Activated CD4-positive, alpha-beta memory T cell treated with anti-CD3 and anti-CD28 coated beads for 36 hours (primary cell): ENCODE measurements around the gene STK39. TPM values are rescaled to one million over a fixed set of nuclear protein-coding genes. Genes with fewer than 3 reads are reported as not detected.

ENCODE experiments used
- CTCF ChIA-PET: fragments of 350-600 bp; sonication (Branson Sonifier 250); formaldehyde crosslinking; loops from one replicate; lab custom pipeline; 2021; ENCODE audit warnings: antibody characterized with exemption, inconsistent platforms; lab: Charles Lee
- POLR2A ChIA-PET: fragments of 350-600 bp; sonication (Branson Sonifier 250); formaldehyde crosslinking; loops from one replicate; lab custom pipeline; 2021; ENCODE audit warnings: antibody characterized with exemption; lab: Charles Lee
- DNase-seq: peaks from one replicate; pipeline ENCODE4 v3.0.0-alpha.2; 2020
- H3K27ac Mint-ChIP-seq: one replicate; pipeline ENCODE4 v1.8.0; 2021; ENCODE audit warnings: mixed read lengths
- H3K27me3 Mint-ChIP-seq: one replicate; pipeline ENCODE4 v1.8.0; 2021; ENCODE audit warnings: mixed read lengths
- H3K36me3 Mint-ChIP-seq: one replicate; pipeline ENCODE4 v1.8.0; 2021; ENCODE audit warnings: mixed read lengths
- H3K4me1 Mint-ChIP-seq: one replicate; pipeline ENCODE4 v1.8.0; 2021; ENCODE audit warnings: low read depth, mixed read lengths
- H3K4me3 Mint-ChIP-seq: one replicate; pipeline ENCODE4 v1.8.0; 2021; ENCODE audit warnings: mild to moderate bottlenecking, mixed read lengths
- H3K9me3 Mint-ChIP-seq: one replicate; pipeline ENCODE4 v1.8.0; 2021; ENCODE audit warnings: mixed read lengths
- intact Hi-C: fragments of 100-400 bp; cut with micrococcal nuclease; formaldehyde crosslinking; loops from one replicate; pipeline ENCODE4 v1.15.1; 2023
- total RNA-seq, 2 experiments: library from RNA; stranded (reverse); gene quantifications; one replicate each; pipeline ENCODE4 v1.2.3, GENCODE V29; 2021

STK39 gene
- total RNA-seq, 2 experiments from 2014 or later: 53.8 to 55.4 TPM

GRCh38 chr2:168255866-168256265 is 8.5 kb upstream of the STK39 start:
- POLR2A ChIA-PET: no interaction called here

GRCh38 chr2:168255103-168255502 is 7.7 kb upstream of the STK39 start:
- peaks cover 2% of the 10 kb centered on the region for H3K27me3 Mint-ChIP-seq
- H3K9me3 Mint-ChIP-seq: peaks cover 18% of the 10 kb centered on the region
- POLR2A ChIA-PET: no interaction called here

More at GRCh38 chr2:168255866-168256265, 8.5 kb upstream of the STK39 start:
- CTCF ChIA-PET: no interaction called here
- peaks cover 8% of the 10 kb centered on the region for H3K36me3 Mint-ChIP-seq
- no peak overlapping the region for H3K4me3 Mint-ChIP-seq
- H3K9me3 Mint-ChIP-seq: peaks cover 20% of the 10 kb centered on the region
- intact Hi-C loops: no loop called here
- no peak overlapping the region for H3K27ac Mint-ChIP-seq
- no peaks in the 10 kb centered on the region for H3K4me1 Mint-ChIP-seq
- DNase-seq: no peak
- H3K27me3 Mint-ChIP-seq: peaks cover 2% of the 10 kb centered on the region

GRCh38 chr2:168254158-168254935 is 7.0 kb upstream of the STK39 start:
- peaks cover 2% of the 10 kb centered on the region for H3K27me3 Mint-ChIP-seq

More at GRCh38 chr2:168255103-168255502, 7.7 kb upstream of the STK39 start:
- no peak overlapping the region for H3K27ac Mint-ChIP-seq
- intact Hi-C loops: no loop called here
- no peaks in the 10 kb centered on the region for H3K4me1 Mint-ChIP-seq
- H3K36me3 Mint-ChIP-seq: peaks cover 8% of the 10 kb centered on the region
- no peak for DNase-seq
- CTCF ChIA-PET: no interaction called here
- no peak overlapping the region for H3K4me3 Mint-ChIP-seq

GRCh38 chr2:168253379-168253778 is 6.0 kb upstream of the STK39 start:
- Mint-ChIP-seq H3K27me3 (peaks cover 2% of the 10 kb centered on the region), H3K4me1 (peaks cover 4% of the 10 kb centered on the region), H3K4me3 (no peak overlapping the region), H3K9me3 (peaks cover 2% of the 10 kb centered on the region), H3K36me3 (no peaks in the 10 kb centered on the region), H3K27ac (no peak overlapping the region)
- intact Hi-C loops: no loop called here
- ChIA-PET POLR2A (no interaction called here), CTCF (no interaction called here)
- DNase-seq: no peak

More at GRCh38 chr2:168254158-168254935, 7.0 kb upstream of the STK39 start:
- intact Hi-C loops: no loop called here
- no peak overlapping the region for H3K4me3 Mint-ChIP-seq
- no peaks in the 10 kb centered on the region for H3K4me1 Mint-ChIP-seq
- no peak overlapping the region for H3K27ac Mint-ChIP-seq
- no peak for DNase-seq
- ChIA-PET CTCF (no interaction called here), POLR2A (no interaction called here)
- H3K36me3 Mint-ChIP-seq: peaks cover 7% of the 10 kb centered on the region
- peaks cover 11% of the 10 kb centered on the region for H3K9me3 Mint-ChIP-seq

GRCh38 chr2:168252976-168253375 is 5.6 kb upstream of the STK39 start:
- Mint-ChIP-seq H3K27ac (no peak overlapping the region), H3K4me1 (peaks cover 8% of the 10 kb centered on the region), H3K9me3 (no peaks in the 10 kb centered on the region), H3K36me3 (no peaks in the 10 kb centered on the region), H3K4me3 (no peak overlapping the region), H3K27me3 (peaks cover 2% of the 10 kb centered on the region)
- POLR2A ChIA-PET: no interaction called here
- intact Hi-C loops: no loop called here
- CTCF ChIA-PET: interaction anchor here (0.6 to 1.6 kb wide), 3 partner anchors 24 to 84 kb away, joined by 3 to 6 read pairs (median 3); no protein-coding TSS in a partner anchor
- DNase-seq: no peak

- ChIA-PET CTCF (interaction anchor here (0.9 to 1.2 kb wide), 3 partner anchors 35 to 102 kb away, joined by 3 to 6 read pairs (median 3); no protein-coding TSS in a partner anchor), POLR2A (interaction anchor here (1.0 to 1.2 kb wide), 2 partner anchors 52 to 86 kb away, joined by 3 to 6 read pairs; no protein-coding TSS in a partner anchor)
- H3K4me1 Mint-ChIP-seq: peaks cover 38% of the 10 kb centered on the region
- no peaks in the 10 kb centered on the region for H3K9me3 Mint-ChIP-seq
- peak overlapping the region; percentile 93 for H3K4me3 Mint-ChIP-seq
- intact Hi-C loops: loop anchor here (2.0 to 10.0 kb wide), 3 partner anchors 210 to 508 kb away; partner anchors contain the start of gene CERS6
- peak; percentile 83 for DNase-seq
- H3K36me3 Mint-ChIP-seq: peaks cover 7% of the 10 kb centered on the region
- peak overlapping the region; percentile 89 for H3K27ac Mint-ChIP-seq
- H3K27me3 Mint-ChIP-seq: no peaks in the 10 kb centered on the region
Measured at GRCh38 chr2:168246483-168247340, 683 bp downstream of the STK39 start.

GRCh38 chr2:168246072-168246482 is 1.3 kb downstream of the STK39 start:
- Mint-ChIP-seq H3K4me1 (peaks cover 38% of the 10 kb centered on the region), H3K4me3 (peak overlapping the region; percentile 93), H3K27ac (peak overlapping the region; percentile 88), H3K9me3 (no peaks in the 10 kb centered on the region), H3K36me3 (peaks cover 7% of the 10 kb centered on the region), H3K27me3 (no peaks in the 10 kb centered on the region)
- POLR2A ChIA-PET: interaction anchor here (0.7 kb wide), 1 partner anchor 51 kb away, joined by 3 read pairs; no protein-coding TSS in a partner anchor
- CTCF ChIA-PET: interaction anchor here (0.9 to 1.7 kb wide), 3 partner anchors 35 to 91 kb away, joined by 3 to 5 read pairs (median 3); no protein-coding TSS in a partner anchor
- DNase-seq: no peak
- intact Hi-C loops: loop anchor here (2.0 to 10.0 kb wide), 3 partner anchors 211 to 509 kb away; partner anchors contain the start of gene CERS6

GRCh38 chr2:168245074-168245825 is 2.1 kb downstream of the STK39 start:
- DNase-seq: no peak
- POLR2A ChIA-PET: interaction anchor here (0.6 to 1.1 kb wide), 4 partner anchors 34 to 50 kb away, joined by 3 to 8 read pairs (median 3); no protein-coding TSS in a partner anchor
- Mint-ChIP-seq H3K27ac (peak overlapping the region; percentile 88), H3K27me3 (no peaks in the 10 kb centered on the region), H3K4me3 (peak overlapping the region; percentile 80), H3K36me3 (peaks cover 7% of the 10 kb centered on the region), H3K9me3 (no peaks in the 10 kb centered on the region), H3K4me1 (peaks cover 38% of the 10 kb centered on the region)
- intact Hi-C loops: loop anchor here (2.0 to 10.0 kb wide), 2 partner anchors 92 to 510 kb away; no protein-coding TSS in a partner anchor
- CTCF ChIA-PET: interaction anchor here (0.9 to 1.7 kb wide), 4 partner anchors 34 to 91 kb away, joined by 3 to 5 read pairs (median 4); no protein-coding TSS in a partner anchor

GRCh38 chr2:168244318-168244717 is 3.1 kb downstream of the STK39 start:
- ChIA-PET CTCF (interaction anchor here (1.7 kb wide), 1 partner anchor 33 kb away, joined by 5 read pairs; no protein-coding TSS in a partner anchor), POLR2A (interaction anchor here (1.1 to 1.2 kb wide), 2 partner anchors 32 to 33 kb away, joined by 7 to 8 read pairs; no protein-coding TSS in a partner anchor)
- intact Hi-C loops: loop anchor here (1.0 to 10.0 kb wide), 9 partner anchors 10 to 510 kb away; no protein-coding TSS in a partner anchor
- peak overlapping the region; percentile 88 for H3K27ac Mint-ChIP-seq
- no peaks in the 10 kb centered on the region for H3K27me3 Mint-ChIP-seq
- DNase-seq: peak; percentile 82
- H3K4me3 Mint-ChIP-seq: peak overlapping the region; percentile 80
- no peaks in the 10 kb centered on the region for H3K9me3 Mint-ChIP-seq
- H3K36me3 Mint-ChIP-seq: peaks cover 7% of the 10 kb centered on the region
- H3K4me1 Mint-ChIP-seq: peaks cover 38% of the 10 kb centered on the region

GRCh38 chr2:168243061-168243460 is 4.3 kb downstream of the STK39 start:
- intact Hi-C loops: loop anchor here (5.0 to 10.0 kb wide), 2 partner anchors 79 to 512 kb away; no protein-coding TSS in a partner anchor
- CTCF ChIA-PET: no interaction called here
- no peak for DNase-seq
- peak overlapping the region; percentile 80 for H3K4me3 Mint-ChIP-seq
- peaks cover 35% of the 10 kb centered on the region for H3K4me1 Mint-ChIP-seq
- peak overlapping the region; percentile 88 for H3K27ac Mint-ChIP-seq
- no peaks in the 10 kb centered on the region for H3K9me3 Mint-ChIP-seq
- H3K36me3 Mint-ChIP-seq: peaks cover 7% of the 10 kb centered on the region
- no peaks in the 10 kb centered on the region for H3K27me3 Mint-ChIP-seq
- POLR2A ChIA-PET: interaction anchor here (1.2 kb wide), 1 partner anchor 31 kb away, joined by 7 read pairs; no protein-coding TSS in a partner anchor
